ENCODE data around the gene ARHGAP44. TPM values are rescaled to one million over a fixed set of nuclear protein-coding genes. Genes with fewer than 3 reads are reported as not detected.

ARHGAP44 gene
- total RNA-seq, 4 donors from 2014 or later, result 3.5 to 7.8 (median 5.8) TPM

GRCh38 chr17:12768255-12768654 lies 21.0 kb upstream of the ARHGAP44 start:
- Histone ChIP-seq H3K27me3 (no peaks in the 10 kb centered on the region), H3K4me3 (no peak overlapping the region), H3K36me3 (peaks cover 0 to 12% (median 1%) of the 10 kb centered on the region in 4 donors), H3K4me1 (peaks cover 0 to 6% (median 0%) of the 10 kb centered on the region in 4 donors), H3K9me3 (no peaks in the 10 kb centered on the region), H3K27ac (replicated peaks in 1 of 4) (no peak overlapping the region)
- intact Hi-C loops (cut with DNase I), result loop anchor here (10.0 kb wide), 1 partner anchor 237 kb away; no protein-coding TSS in a partner anchor
- 56% methylated on average over 4 of the region's 4 CpGs for WGBS
- DNase-seq (ENCODE audit: extremely low spot score), result no peak
- TF ChIP-seq POLR2AphosphoS5 (IDR thresholded peaks at IDR 0.05) (no peak), EP300 (IDR thresholded peaks at IDR 0.05) (no peak)
- TF ChIP-seq, protein P1, sequence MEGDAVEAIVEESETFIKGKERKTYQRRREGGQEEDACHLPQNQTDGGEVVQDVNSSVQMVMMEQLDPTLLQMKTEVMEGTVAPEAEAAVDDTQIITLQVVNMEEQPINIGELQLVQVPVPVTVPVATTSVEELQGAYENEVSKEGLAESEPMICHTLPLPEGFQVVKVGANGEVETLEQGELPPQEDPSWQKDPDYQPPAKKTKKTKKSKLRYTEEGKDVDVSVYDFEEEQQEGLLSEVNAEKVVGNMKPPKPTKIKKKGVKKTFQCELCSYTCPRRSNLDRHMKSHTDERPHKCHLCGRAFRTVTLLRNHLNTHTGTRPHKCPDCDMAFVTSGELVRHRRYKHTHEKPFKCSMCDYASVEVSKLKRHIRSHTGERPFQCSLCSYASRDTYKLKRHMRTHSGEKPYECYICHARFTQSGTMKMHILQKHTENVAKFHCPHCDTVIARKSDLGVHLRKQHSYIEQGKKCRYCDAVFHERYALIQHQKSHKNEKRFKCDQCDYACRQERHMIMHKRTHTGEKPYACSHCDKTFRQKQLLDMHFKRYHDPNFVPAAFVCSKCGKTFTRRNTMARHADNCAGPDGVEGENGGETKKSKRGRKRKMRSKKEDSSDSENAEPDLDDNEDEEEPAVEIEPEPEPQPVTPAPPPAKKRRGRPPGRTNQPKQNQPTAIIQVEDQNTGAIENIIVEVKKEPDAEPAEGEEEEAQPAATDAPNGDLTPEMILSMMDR (IDR thresholded peaks at IDR 0.05), result no peak

DNA sequence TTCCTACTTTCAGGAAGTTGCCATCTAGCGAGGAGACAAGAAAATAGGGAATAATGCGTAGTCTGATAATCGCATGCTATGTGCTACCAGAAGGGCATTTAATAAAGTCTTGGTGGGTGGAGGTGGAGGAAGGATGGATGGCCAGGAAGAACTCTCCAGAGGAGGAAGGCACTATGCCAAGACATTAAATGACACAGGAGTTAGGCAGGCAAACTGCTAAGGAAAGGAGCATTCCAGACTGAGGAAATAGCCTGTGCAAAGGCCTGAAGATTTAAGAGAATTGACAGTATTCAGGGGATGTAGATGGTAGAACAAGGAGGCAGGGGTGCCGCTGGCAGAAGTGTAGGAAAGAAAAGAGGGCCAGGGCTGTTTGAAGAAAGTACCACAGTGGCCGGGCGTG lies 19.3 kb upstream of the ARHGAP44 start:
- Histone ChIP-seq H3K36me3 (no peaks in the 10 kb centered on the region), H3K27ac (replicated peaks in 1 of 4) (no peak overlapping the region), H3K9me3 (no peaks in the 10 kb centered on the region), H3K27me3 (no peaks in the 10 kb centered on the region), H3K4me3 (no peak overlapping the region), H3K4me1 (peaks cover 0 to 6% (median 0%) of the 10 kb centered on the region in 4 donors)
- intact Hi-C loops (cut with DNase I), result loop anchor here (10.0 kb wide), 2 partner anchors 235 to 505 kb away; no protein-coding TSS in a partner anchor
- WGBS, result 93% methylated on average over 6 of the region's 6 CpGs
- TF ChIP-seq EP300 (IDR thresholded peaks at IDR 0.05), result no peak
- no peak for TF ChIP-seq POLR2A (IDR thresholded peaks at IDR 0.05; ENCODE audit: low read depth)
- no peak for TF ChIP-seq POLR2AphosphoS5 (IDR thresholded peaks at IDR 0.05)
- no peak for DNase-seq (ENCODE audit: extremely low spot score)

GRCh38 chr17:12773153-12773552 lies 16.1 kb upstream of the ARHGAP44 start:
- no peak for DNase-seq (ENCODE audit: extremely low spot score)
- WGBS, result 78% methylated on average over 1 of the region's 1 CpG
- TF ChIP-seq POLR2A (IDR thresholded peaks at IDR 0.05; ENCODE audit: low read depth) (no peak), POLR2AphosphoS5 (IDR thresholded peaks at IDR 0.05) (no peak), EP300 (IDR thresholded peaks at IDR 0.05) (no peak)
- TF ChIP-seq, protein P1 (IDR thresholded peaks at IDR 0.05), result no peak
- Histone ChIP-seq H3K27ac (replicated peaks in 1 of 4) (no peak overlapping the region), H3K4me1 (no peaks in the 10 kb centered on the region), H3K27me3 (no peaks in the 10 kb centered on the region), H3K9me3 (no peaks in the 10 kb centered on the region), H3K4me3 (no peak overlapping the region), H3K36me3 (no peaks in the 10 kb centered on the region)
- intact Hi-C loops (cut with DNase I), result loop anchor here (10.0 kb wide), 1 partner anchor 508 kb away; no protein-coding TSS in a partner anchor

DNA sequence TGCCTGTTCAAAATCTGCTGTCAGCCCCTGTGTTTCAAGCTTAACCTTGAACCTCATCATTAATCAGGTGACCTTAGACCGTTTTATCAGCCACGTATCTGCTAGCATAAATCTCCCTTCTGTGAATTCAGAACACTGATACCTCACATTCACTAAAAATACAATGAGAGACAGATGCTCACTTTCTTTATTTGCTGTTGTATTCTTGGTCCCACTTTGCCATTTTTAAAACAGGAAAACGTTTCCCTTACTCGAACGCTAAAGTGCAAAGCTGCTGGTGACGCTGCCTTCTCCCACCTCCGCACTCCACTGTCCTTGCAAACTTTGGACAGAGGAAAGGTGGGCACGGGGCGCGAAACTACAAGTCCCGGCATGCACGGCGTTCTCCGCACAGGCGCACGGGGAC lies 220 bp upstream of the ARHGAP44 start:
- intact Hi-C loops (cut with DNase I), result no loop called here
- DNase-seq (ENCODE audit: extremely low spot score), result no peak
- TF ChIP-seq POLR2AphosphoS5 (IDR thresholded peaks at IDR 0.05), result peak in 1 of 2 donors; percentile 48
- TF ChIP-seq POLR2A (IDR thresholded peaks at IDR 0.05; ENCODE audit: low read depth), result no peak
- TF ChIP-seq, protein P1 (IDR thresholded peaks at IDR 0.05), result no peak
- TF ChIP-seq EP300 (IDR thresholded peaks at IDR 0.05), result no peak
- no peaks in the 10 kb centered on the region for H3K9me3 ChIP-seq
- H3K27me3 ChIP-seq, result no peaks in the 10 kb centered on the region
- H3K4me3 ChIP-seq, result peak overlapping the region; percentile 78 to 90 (median 87)
- H3K36me3 ChIP-seq, result no peaks in the 10 kb centered on the region
- H3K27ac ChIP-seq (replicated peaks in 1 of 4), result peak overlapping the region; percentile 75 to 83 (median 76)
- 1% methylated on average over 12 of the region's 16 CpGs for WGBS
- H3K4me1 ChIP-seq, result peaks cover 7 to 24% (median 17%) of the 10 kb centered on the region in 4 donors

- TF ChIP-seq POLR2A (IDR thresholded peaks at IDR 0.05; ENCODE audit: low read depth) (no peak), EP300 (IDR thresholded peaks at IDR 0.05) (no peak), POLR2AphosphoS5 (IDR thresholded peaks at IDR 0.05) (no peak)
- TF ChIP-seq, protein P1 (IDR thresholded peaks at IDR 0.05), result no peak
- Histone ChIP-seq H3K4me3 (peak overlapping the region; percentile 78 to 90 (median 87)), H3K4me1 (peaks cover 7 to 27% (median 18%) of the 10 kb centered on the region in 4 donors), H3K27me3 (no peaks in the 10 kb centered on the region), H3K27ac (replicated peaks in 1 of 4) (peak overlapping the region in 2 of 4 donors; percentile 75 to 83), H3K9me3 (no peaks in the 10 kb centered on the region), H3K36me3 (no peaks in the 10 kb centered on the region)
- DNase-seq (ENCODE audit: extremely low spot score), result no peak
- 28% methylated on average over 24 of the region's 27 CpGs for WGBS
- intact Hi-C loops (cut with DNase I), result no loop called here
These were observed 1.2 kb downstream of the ARHGAP44 start for GRCh38 chr17:12790249-12791106.

Measured in esophagus muscularis mucosa (tissue), 4 donors.